Adrenal gland (tissue), 12 donors: ENCODE results near the gene FYN. TPM values are rescaled to one million over a fixed set of nuclear protein-coding genes. Genes with fewer than 3 reads are reported as not detected.

Source experiments
- DNase-seq, 7 donors: peaks; one replicate each; pipeline ENCODE4 v3.0.0-alpha.2; 2019 to 2020
- H3K27ac ChIP-seq, 5 donors: fragments of 200-600 bp; sonication (generic) in 4 of 5; 1 replicate in 3 of 5; 2 replicates in 2 of 5; pipeline versions ENCODE4 v1.5.1 to v1.8.0; 2016 to 2020; ENCODE audit warnings: mild to moderate bottlenecking in 1 of 5
- H3K27me3 ChIP-seq: fragments of 200-600 bp; 2 replicates; pipeline ENCODE4 v1.8.0; 2021
- H3K36me3 ChIP-seq, 2 donors: fragments of 200-600 bp; replicated peaks in 1 of 2; 1 replicate in 1 of 2; 2 replicates in 1 of 2; pipeline versions ENCODE4 v1.5.1 to v1.8.0; 2018 to 2022
- H3K4me1 ChIP-seq, 2 donors: fragments of 200-600 bp; replicated peaks in 1 of 2; 1 replicate in 1 of 2; 2 replicates in 1 of 2; pipeline versions ENCODE4 v1.5.1 to v1.8.0; 2018 to 2021
- H3K4me3 ChIP-seq, 4 donors: fragments of 200-600 bp; sonication (generic) in 3 of 4; one replicate each; pipeline ENCODE4 v1.5.1; 2016 to 2018
- H3K9me3 ChIP-seq, 3 donors: fragments of 200-600 bp; sonication (generic) in 1 of 3; replicated peaks in 1 of 3; 1 replicate in 2 of 3; 2 replicates in 1 of 3; pipeline versions ENCODE4 v1.5.1 to v1.8.0; 2016 to 2021
- POLR2A ChIP-seq, 2 donors: fragments of 450-650 bp; IDR thresholded peaks; one replicate each; pipeline ENCODE4 v1.6.1; 2017; ENCODE audit warnings: antibody characterized with exemption in 2 of 2, mild to moderate bottlenecking in 2 of 2, moderate library complexity in 1 of 2
- WGBS, 4 donors: extraction: QIAGEN DNeasy Blood & Tissue Kit in 2 of 4; methylation state at CpG; one replicate each; pipeline versions ENCODE4 v1.1.5 to v1.1.7; 2013 to 2017; 5-methylcytosine and 5-hydroxymethylcytosine counted together
- intact Hi-C, 2 donors: fragments of 100-400 bp; cut with DNase I; formaldehyde crosslinking; loops; one replicate each; pipeline versions ENCODE4 v1.14.1 to v1.15.0; 2022 to 2023
- polyA plus RNA-seq, 3 donors: library from polyadenylated mRNA; stranded (reverse); fragments of 200-250 nt in 2 of 3; fragments of 350-450 nt in 1 of 3; fragmentation: Illumina TruSeq in 1 of 3; extraction: RNeasy Lipid Tissue Mini Kit (QIAGEN cat#74804) in 1 of 3; gene quantifications; one replicate each; pipeline ENCODE4 v1.2.3, GENCODE V29; 2013 to 2014
- total RNA-seq, 9 donors: library from RNA; depleted of rRNA in 4 of 9; stranded (reverse); fragments of >200 nt in 4 of 9; fragments of 120-200 nt in 1 of 9; fragmentation: NEBNext Ultra II Directional in 1 of 9; extraction: Animal tissue kit (Norgen Biotek cat#: 25700) in 1 of 9; gene quantifications; one replicate each; pipeline versions ENCODE4 v1.1.0 to v1.2.4, GENCODE V29; 2013 to 2023
- TF ChIP-seq, protein P1 (sequence below), 6 experiments: fragments of 450-650 bp in 4 of 6; fragments of 200-600 bp in 2 of 6; sonication (generic) in 1 of 6; IDR thresholded peaks; 1 replicate in 5 of 6; 2 replicates in 1 of 6; pipeline versions ENCODE4 v1.5.1 to v1.8.0; 2016 to 2021; ENCODE audit warnings: antibody characterized with exemption in 6 of 6, mild to moderate bottlenecking in 2 of 6, moderate library complexity in 1 of 6
- donor health status: healthy with polysubstance abuse.
- donor health status: Bipolar disorder and iron deficiency.
- donor health status: DM: yes; HTN: yes; CAD: no.
- donor health status: DM: no; HTN: no; CAD: no.
- donor health status: DM: no; HTN: no; CAD: no.
- donor health status: DM: yes; HTN: yes; CAD: no.

The FYN gene
- total and polyA plus RNA-seq, 12 donors = 10.7 to 36.5 (median 19.8) TPM

DNA sequence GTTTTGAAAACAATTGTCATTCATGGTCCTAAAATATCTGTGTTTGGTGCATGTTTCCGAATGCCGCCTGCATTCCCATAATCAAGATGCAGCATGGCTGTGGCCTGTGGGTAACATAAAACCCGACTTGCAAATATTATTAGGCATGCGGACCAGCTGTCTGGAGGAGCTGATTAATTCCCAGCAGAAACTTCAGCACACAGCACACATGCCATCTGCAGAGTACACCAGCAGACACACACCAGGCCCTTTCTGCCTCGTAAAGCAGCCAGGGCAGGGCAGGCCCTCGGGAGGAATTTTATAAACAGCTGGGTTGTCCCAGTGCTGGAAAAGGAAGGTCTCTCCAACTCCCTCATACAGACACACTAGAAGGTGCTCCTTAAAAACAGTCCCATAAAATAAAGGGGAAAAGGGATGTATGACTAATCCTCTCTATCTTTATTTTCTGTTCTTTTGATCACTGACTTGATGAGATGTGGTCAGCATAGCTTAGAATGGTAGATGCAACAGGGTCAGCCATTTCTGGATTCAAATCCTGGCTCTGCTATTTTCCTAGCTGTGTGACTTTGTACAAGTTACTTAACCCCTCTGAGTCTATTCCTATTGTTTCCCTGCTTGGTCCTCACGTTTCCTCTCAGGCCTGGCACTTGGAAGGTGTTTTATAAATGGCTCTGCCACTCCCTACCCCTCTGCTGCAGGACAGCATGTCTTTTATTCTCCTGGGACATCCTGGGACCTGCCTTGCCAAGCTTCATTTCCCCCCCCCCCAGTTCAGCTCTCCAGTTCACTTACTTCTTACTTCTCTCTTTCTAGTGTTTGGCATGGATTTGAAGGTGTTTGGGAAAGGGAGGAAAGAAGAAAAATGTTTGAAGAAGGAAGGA is 181.7 kb downstream of the FYN start:
- H3K27ac ChIP-seq = no peak overlapping the region
- no peak for DNase-seq
- peaks cover 0 to 15% of the 10 kb centered on the region in 2 donors for H3K4me1 ChIP-seq
- H3K4me3 ChIP-seq = no peak overlapping the region
- no peak for TF ChIP-seq POLR2A (IDR thresholded peaks at IDR 0.05)
- TF ChIP-seq, protein P1, sequence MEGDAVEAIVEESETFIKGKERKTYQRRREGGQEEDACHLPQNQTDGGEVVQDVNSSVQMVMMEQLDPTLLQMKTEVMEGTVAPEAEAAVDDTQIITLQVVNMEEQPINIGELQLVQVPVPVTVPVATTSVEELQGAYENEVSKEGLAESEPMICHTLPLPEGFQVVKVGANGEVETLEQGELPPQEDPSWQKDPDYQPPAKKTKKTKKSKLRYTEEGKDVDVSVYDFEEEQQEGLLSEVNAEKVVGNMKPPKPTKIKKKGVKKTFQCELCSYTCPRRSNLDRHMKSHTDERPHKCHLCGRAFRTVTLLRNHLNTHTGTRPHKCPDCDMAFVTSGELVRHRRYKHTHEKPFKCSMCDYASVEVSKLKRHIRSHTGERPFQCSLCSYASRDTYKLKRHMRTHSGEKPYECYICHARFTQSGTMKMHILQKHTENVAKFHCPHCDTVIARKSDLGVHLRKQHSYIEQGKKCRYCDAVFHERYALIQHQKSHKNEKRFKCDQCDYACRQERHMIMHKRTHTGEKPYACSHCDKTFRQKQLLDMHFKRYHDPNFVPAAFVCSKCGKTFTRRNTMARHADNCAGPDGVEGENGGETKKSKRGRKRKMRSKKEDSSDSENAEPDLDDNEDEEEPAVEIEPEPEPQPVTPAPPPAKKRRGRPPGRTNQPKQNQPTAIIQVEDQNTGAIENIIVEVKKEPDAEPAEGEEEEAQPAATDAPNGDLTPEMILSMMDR (IDR thresholded peaks at IDR 0.05) = no peak
- no peaks in the 10 kb centered on the region for H3K9me3 ChIP-seq
- H3K27me3 ChIP-seq = no peaks in the 10 kb centered on the region
- 77 to 90% (median 84%) methylated on average over 7 of the region's 7 CpGs for WGBS, 4 donors
- H3K36me3 ChIP-seq = peaks cover 0 to 10% of the 10 kb centered on the region in 2 donors
- intact Hi-C loops = no loop called here

DNA sequence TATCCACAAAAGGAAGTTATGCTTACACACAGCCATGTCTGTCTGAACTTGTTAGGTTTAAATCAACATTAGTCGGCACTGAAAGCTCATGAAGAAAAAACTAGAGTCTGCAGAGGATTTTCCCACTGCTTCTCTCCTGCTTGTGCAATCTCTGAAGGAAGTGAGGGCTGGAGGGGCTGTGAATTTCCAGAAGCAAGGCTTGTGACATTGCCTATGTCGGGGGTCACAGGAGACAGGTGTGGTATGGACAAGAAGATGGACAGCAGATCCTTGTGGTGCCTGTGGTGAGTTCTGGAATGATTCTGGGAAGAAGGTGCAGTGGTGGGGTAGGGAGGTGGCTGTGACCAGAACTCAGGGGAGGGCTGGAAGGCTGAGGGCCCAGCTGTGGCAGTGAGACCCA is 183.3 kb downstream of the FYN start:
- Histone ChIP-seq H3K36me3 (peaks cover 0 to 10% of the 10 kb centered on the region in 2 donors), H3K4me1 (peaks cover 0 to 26% of the 10 kb centered on the region in 2 donors), H3K4me3 (no peak overlapping the region), H3K9me3 (no peaks in the 10 kb centered on the region), H3K27me3 (no peaks in the 10 kb centered on the region), H3K27ac (no peak overlapping the region)
- intact Hi-C loops = no loop called here
- TF ChIP-seq POLR2A (IDR thresholded peaks at IDR 0.05) = no peak
- TF ChIP-seq, protein P1 (IDR thresholded peaks at IDR 0.05) = no peak
- WGBS, 4 donors = 69 to 85% (median 76%) methylated on average over 2 of the region's 2 CpGs
- DNase-seq = no peak

DNA sequence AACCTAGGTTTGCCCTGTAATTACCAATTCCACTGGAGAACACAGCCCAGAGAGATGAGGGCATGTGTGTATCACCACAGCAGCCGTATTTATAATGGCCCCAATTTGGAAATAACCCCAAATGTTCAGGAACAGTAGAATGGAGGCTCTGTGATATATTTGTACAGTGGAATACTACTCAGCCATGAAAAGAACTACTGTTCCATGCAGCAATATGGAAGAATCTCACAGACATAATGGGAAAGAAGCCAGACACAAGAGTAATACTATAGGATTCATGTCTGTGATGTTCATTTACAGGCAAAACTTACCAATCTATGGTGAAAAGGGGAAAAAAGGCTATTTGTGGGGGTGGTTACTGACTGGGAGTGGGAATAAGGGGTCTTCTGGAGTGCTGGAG is 183.8 kb downstream of the FYN start:
- H3K4me3 ChIP-seq = no peak overlapping the region
- no peaks in the 10 kb centered on the region for H3K27me3 ChIP-seq
- DNase-seq = no peak
- H3K36me3 ChIP-seq = peaks cover 0 to 10% of the 10 kb centered on the region in 2 donors
- TF ChIP-seq, protein P1 (IDR thresholded peaks at IDR 0.05) = no peak
- no peak for TF ChIP-seq POLR2A (IDR thresholded peaks at IDR 0.05)
- no peaks in the 10 kb centered on the region for H3K9me3 ChIP-seq
- H3K27ac ChIP-seq = no peak overlapping the region
- peaks cover 0 to 26% of the 10 kb centered on the region in 2 donors for H3K4me1 ChIP-seq
- intact Hi-C loops = no loop called here
- 94 to 100% (median 100%) methylated on average over 1 of the region's 1 CpG for WGBS, 4 donors

DNA sequence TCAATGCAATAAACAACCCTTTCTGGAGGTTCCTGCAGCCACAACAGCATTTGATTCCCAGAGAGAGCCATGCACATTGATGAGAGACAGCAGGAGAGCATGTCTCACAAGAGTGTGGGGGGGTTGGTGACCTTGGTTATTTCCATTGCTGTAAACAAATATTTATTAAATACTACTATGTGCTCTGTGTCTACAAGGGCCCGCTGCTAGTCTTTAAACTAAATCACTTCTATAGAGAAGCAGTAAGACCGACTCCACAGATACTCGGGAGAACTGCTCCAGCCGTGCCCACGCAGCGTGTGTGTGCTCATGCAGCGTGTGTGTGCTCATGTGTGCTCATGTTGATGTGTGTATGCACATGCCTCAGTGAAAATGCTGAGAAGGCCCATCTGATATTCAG is 184.9 kb downstream of the FYN start:
- TF ChIP-seq, protein P1 (IDR thresholded peaks at IDR 0.05) = no peak
- no peak for TF ChIP-seq POLR2A (IDR thresholded peaks at IDR 0.05)
- no peak overlapping the region for H3K27ac ChIP-seq
- no peaks in the 10 kb centered on the region for H3K27me3 ChIP-seq
- DNase-seq = no peak
- H3K4me3 ChIP-seq = no peak overlapping the region
- no peaks in the 10 kb centered on the region for H3K36me3 ChIP-seq
- H3K9me3 ChIP-seq = no peaks in the 10 kb centered on the region
- peaks cover 0 to 34% of the 10 kb centered on the region in 2 donors for H3K4me1 ChIP-seq
- 92 to 98% (median 98%) methylated on average over 7 of the region's 7 CpGs for WGBS, 4 donors
- intact Hi-C loops = no loop called here
